Superior temporal gyrus (tissue), 1 donor: ENCODE results near the gene SNTG2.
"Not testable (repeated sequence)": the region's sequence is repeated elsewhere in the genome, so short reads cannot be mapped to it uniquely, and the experiment has no call there.

Experiments
- DNase-seq: peaks from one replicate; pipeline ENCODE4 v3.0.0-alpha.2; 2016; ENCODE audit errors: extremely low spot score

Gene SNTG2

GRCh38 chr2:1192121-1192520 is 241.5 kb downstream of the SNTG2 start:
- DNase-seq = no peak

GRCh38 chr2:1193801-1194200 is 243.2 kb downstream of the SNTG2 start:
- DNase-seq = no peak

GRCh38 chr2:1203772-1204171 is 253.1 kb downstream of the SNTG2 start:
- no peak for DNase-seq

GRCh38 chr2:1205853-1206252 is 255.2 kb downstream of the SNTG2 start:
- no peak for DNase-seq

- DNase-seq = no peak
Observed at GRCh38 chr2:1207962-1208510, 257.4 kb downstream of the SNTG2 start.

- DNase-seq = no peak
Observed at GRCh38 chr2:1208522-1208921, 257.9 kb downstream of the SNTG2 start.

- DNase-seq = no peak
Observed at GRCh38 chr2:1209246-1209645, 258.6 kb downstream of the SNTG2 start.

GRCh38 chr2:1209761-1210160 is 259.1 kb downstream of the SNTG2 start:
- no peak for DNase-seq

- DNase-seq = no peak
Observed at GRCh38 chr2:1210352-1210751, 259.7 kb downstream of the SNTG2 start.

GRCh38 chr2:1219901-1220573 is 269.4 kb downstream of the SNTG2 start:
- DNase-seq = no peak

- DNase-seq = no peak
Observed at GRCh38 chr2:1222056-1222455, 271.4 kb downstream of the SNTG2 start.

- DNase-seq = no peak
Observed at GRCh38 chr2:1223791-1224190, 273.1 kb downstream of the SNTG2 start.

- no peak for DNase-seq
Observed at GRCh38 chr2:1224901-1225300, 274.3 kb downstream of the SNTG2 start.

GRCh38 chr2:1226766-1227165 is 276.1 kb downstream of the SNTG2 start:
- no peak for DNase-seq

- DNase-seq = no peak
Observed at GRCh38 chr2:1227274-1227900, 276.7 kb downstream of the SNTG2 start.

- not testable (repeated sequence) for DNase-seq
Observed at GRCh38 chr2:1229596-1229995, 278.9 kb downstream of the SNTG2 start.

- DNase-seq = no peak
Observed at GRCh38 chr2:1230155-1230893, 279.7 kb downstream of the SNTG2 start.

GRCh38 chr2:1231466-1232063 is 280.9 kb downstream of the SNTG2 start:
- DNase-seq = no peak

- DNase-seq = no peak
Observed at GRCh38 chr2:1233281-1233680, 282.6 kb downstream of the SNTG2 start.

- DNase-seq = no peak
Observed at GRCh38 chr2:1234731-1235308, 284.2 kb downstream of the SNTG2 start.

- no peak for DNase-seq
Observed at GRCh38 chr2:1235806-1236205, 285.2 kb downstream of the SNTG2 start.

GRCh38 chr2:1236606-1237005 is 286.0 kb downstream of the SNTG2 start:
- DNase-seq = no peak
